GM19468 (cell line): ENCODE results near the gene CLCNKA.
"Not testable (repeated sequence)": the region's sequence is repeated elsewhere in the genome, so short reads cannot be mapped to it uniquely, and the experiment has no call there.

Source experiments
- ATAC-seq: cut with Tn5 transposase; IDR thresholded peaks from one replicate; pipeline ENCODE4 v1.9.1; 2021; ENCODE audit warnings: mild to moderate bottlenecking, moderate library complexity, moderate number of reproducible peaks; ENCODE audit not compliant: unreplicated experiment; ENCODE audit errors: extremely low read depth

The CLCNKA gene

GRCh38 chr1:16033103-16033632 lies 11.3 kb downstream of the CLCNKA start:
- ATAC-seq: not testable (repeated sequence)

GRCh38 chr1:16036461-16036860 lies 14.6 kb downstream of the CLCNKA start:
- ATAC-seq: not testable (repeated sequence)

GRCh38 chr1:16038620-16038912 lies 16.7 kb downstream of the CLCNKA start:
- ATAC-seq: no peak

- ATAC-seq: not testable (repeated sequence)
Observed at GRCh38 chr1:16039871-16040270, 18.0 kb downstream of the CLCNKA start.

- no peak for ATAC-seq
Observed at GRCh38 chr1:16041200-16041599, 19.4 kb downstream of the CLCNKA start.

- ATAC-seq: no peak
Observed at GRCh38 chr1:16042096-16042495, 20.3 kb downstream of the CLCNKA start.

- ATAC-seq: not testable (repeated sequence)
Observed at GRCh38 chr1:16042654-16043053, 20.8 kb downstream of the CLCNKA start.

GRCh38 chr1:16043521-16043920 lies 21.7 kb downstream of the CLCNKA start, which contains the start of gene CLCNKB:
CLCNKB (plus strand) TSS chr1:16043782; CDS start chr1:16044493, 711 bp downstream.
- no peak for ATAC-seq

GRCh38 chr1:16043950-16044349 lies 22.1 kb downstream of the CLCNKA start:
- ATAC-seq: no peak

GRCh38 chr1:16046842-16047241 lies 25.0 kb downstream of the CLCNKA start:
- no peak for ATAC-seq

GRCh38 chr1:16047791-16048475 lies 26.1 kb downstream of the CLCNKA start:
- no peak for ATAC-seq

GRCh38 chr1:16048573-16049189 lies 26.8 kb downstream of the CLCNKA start:
- ATAC-seq: no peak

- no peak for ATAC-seq
Observed at GRCh38 chr1:16050328-16050727, 28.5 kb downstream of the CLCNKA start.

- ATAC-seq: no peak
Observed at GRCh38 chr1:16051039-16051438, 29.2 kb downstream of the CLCNKA start.

GRCh38 chr1:16051949-16052348 lies 30.1 kb downstream of the CLCNKA start:
- not testable (repeated sequence) for ATAC-seq

GRCh38 chr1:16053781-16054502 lies 32.1 kb downstream of the CLCNKA start:
- no peak for ATAC-seq

- ATAC-seq: no peak
Observed at GRCh38 chr1:16054598-16055540, 33.0 kb downstream of the CLCNKA start.

GRCh38 chr1:16055613-16056520 lies 34.0 kb downstream of the CLCNKA start:
- ATAC-seq: no peak

GRCh38 chr1:16056521-16056912 lies 34.7 kb downstream of the CLCNKA start:
- ATAC-seq: not testable (repeated sequence)
